Lower leg skin (tissue), 4 donors: ENCODE data around the gene PEX10. TPM values are rescaled to one million over a fixed set of nuclear protein-coding genes. Genes with fewer than 3 reads are reported as not detected.
A peak's percentile ranks its signal among the peaks of the same experiment; 100 is the strongest.

Source experiments
- DNase-seq, 2 donors: peaks; one replicate each; pipeline ENCODE4 v3.0.0-alpha.2; 2019; ENCODE audit warnings: low spot score in 2 of 2
- H3K4me3 ChIP-seq: fragments of 200-600 bp; sonication (generic); 2 replicates; pipeline ENCODE4 v1.5.1; 2017; ENCODE audit warnings: mild to moderate bottlenecking, low read depth; ENCODE audit not compliant: poor library complexity, severe bottlenecking
- CTCF ChIP-seq, 3 donors: fragments of 450-650 bp; IDR thresholded peaks; one replicate each; pipeline ENCODE4 v1.5.1; 2016; ENCODE audit warnings: antibody characterized with exemption in 3 of 3, mild to moderate bottlenecking in 3 of 3, moderate library complexity in 2 of 3
- POLR2A ChIP-seq, 2 donors: fragments of 450-650 bp; IDR thresholded peaks; one replicate each; pipeline ENCODE4 v1.6.1; 2016 to 2017; ENCODE audit warnings: antibody characterized with exemption in 2 of 2, mild to moderate bottlenecking in 1 of 2, moderate library complexity in 1 of 2
- WGBS, 2 donors: methylation state at CpG; one replicate each; pipeline ENCODE4 v1.1.5; 2018; 5-methylcytosine and 5-hydroxymethylcytosine counted together
- intact Hi-C: fragments of 100-400 bp; cut with DNase I; formaldehyde crosslinking; loops from one replicate; pipeline ENCODE4 v1.15.0; 2023; ENCODE audit warnings: low total_unique reads
- total RNA-seq, 4 donors: library from RNA; depleted of rRNA; stranded (reverse); fragments of >200 nt; gene quantifications; one replicate each; pipeline ENCODE4 v1.1.0, GENCODE V29; 2016

Gene PEX10
- total RNA-seq, 4 donors from 2014 or later: 18.3 to 35.9 (median 27.7) TPM

GRCh38 chr1:2379733-2380404 is 32.5 kb downstream of the PEX10 start:
- DNase-seq: peak in 1 of 2 donors; percentile 74
- TF ChIP-seq POLR2A (IDR thresholded peaks at IDR 0.05) (no peak), CTCF (IDR thresholded peaks at IDR 0.05) (no peak)
- 84 to 89% methylated on average over 23 of the region's 23 CpGs for WGBS, 2 donors
- no peak overlapping the region for H3K4me3 ChIP-seq
- intact Hi-C loops: no loop called here

- intact Hi-C loops: no loop called here
- 75 to 80% methylated on average over 18 of the region's 18 CpGs for WGBS, 2 donors
- TF ChIP-seq CTCF (IDR thresholded peaks at IDR 0.05) (no peak), POLR2A (IDR thresholded peaks at IDR 0.05) (no peak)
- H3K4me3 ChIP-seq: no peak overlapping the region
- peak in 1 of 2 donors; percentile 78 for DNase-seq
Measured at GRCh38 chr1:2378956-2379732, 33.2 kb downstream of the PEX10 start.

- intact Hi-C loops: no loop called here
- H3K4me3 ChIP-seq: no peak overlapping the region
- WGBS, 2 donors: 67 to 79% methylated on average over 16 to 23 of the region's 24 CpGs
- no peak for TF ChIP-seq POLR2A (IDR thresholded peaks at IDR 0.05)
- no peak for DNase-seq
Measured at GRCh38 chr1:2378441-2378851, 33.9 kb downstream of the PEX10 start.

GRCh38 chr1:2377751-2378440 is 34.5 kb downstream of the PEX10 start:
- no peak for DNase-seq
- H3K4me3 ChIP-seq: no peak overlapping the region
- TF ChIP-seq CTCF (IDR thresholded peaks at IDR 0.05): no peak
- TF ChIP-seq POLR2A (IDR thresholded peaks at IDR 0.05): no peak
- intact Hi-C loops: no loop called here
- WGBS, 2 donors: 78 to 86% methylated on average over 9 to 12 of the region's 16 CpGs

- WGBS, 2 donors: 69 to 74% methylated on average over 22 to 25 of the region's 25 CpGs
- DNase-seq: no peak
- TF ChIP-seq CTCF (IDR thresholded peaks at IDR 0.05) (no peak), POLR2A (IDR thresholded peaks at IDR 0.05) (no peak)
- intact Hi-C loops: no loop called here
- H3K4me3 ChIP-seq: no peak overlapping the region
Measured at GRCh38 chr1:2376931-2377672, 35.3 kb downstream of the PEX10 start.
